ENCODE results near the gene MEIOB.
A peak's percentile ranks its signal among the peaks of the same experiment; 100 is the strongest.

The MEIOB gene

DNA sequence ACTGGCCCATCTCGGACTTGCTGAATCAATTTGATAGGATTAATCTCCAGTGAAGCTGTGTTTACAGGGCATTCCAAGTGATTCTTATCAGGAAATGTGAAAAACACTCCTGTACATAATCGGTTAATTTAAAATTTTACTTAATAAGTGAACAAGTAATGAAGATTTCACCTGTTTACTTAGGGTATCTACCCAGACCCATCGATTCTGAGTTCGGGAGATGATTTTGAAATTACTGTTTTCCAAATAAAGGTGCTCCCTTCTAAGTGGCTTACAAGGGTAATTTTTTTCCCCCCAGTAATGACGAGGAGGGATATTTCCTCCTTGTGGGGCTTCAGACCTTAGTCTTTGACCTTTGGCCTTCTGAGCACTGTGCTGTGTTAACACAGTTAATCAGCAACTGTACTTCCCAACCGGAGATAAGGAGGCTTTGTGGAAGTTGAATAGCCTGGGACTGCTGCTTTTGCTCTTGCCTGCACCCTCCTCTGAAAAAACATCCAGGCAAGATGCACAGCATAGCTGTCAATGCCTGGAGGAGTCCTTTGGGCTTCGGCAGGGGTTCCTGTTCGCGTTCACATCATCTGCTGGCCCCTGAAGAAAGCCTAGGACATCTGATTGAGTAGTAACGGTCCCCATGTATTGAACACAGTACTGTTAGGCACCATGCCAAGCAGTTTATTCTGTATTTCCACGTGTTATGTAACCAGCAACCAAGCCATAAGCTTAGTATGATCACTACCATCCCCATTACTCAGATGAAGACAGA is 43.1 kb downstream of the MEIOB start:
- no peak for DNase-seq

DNA sequence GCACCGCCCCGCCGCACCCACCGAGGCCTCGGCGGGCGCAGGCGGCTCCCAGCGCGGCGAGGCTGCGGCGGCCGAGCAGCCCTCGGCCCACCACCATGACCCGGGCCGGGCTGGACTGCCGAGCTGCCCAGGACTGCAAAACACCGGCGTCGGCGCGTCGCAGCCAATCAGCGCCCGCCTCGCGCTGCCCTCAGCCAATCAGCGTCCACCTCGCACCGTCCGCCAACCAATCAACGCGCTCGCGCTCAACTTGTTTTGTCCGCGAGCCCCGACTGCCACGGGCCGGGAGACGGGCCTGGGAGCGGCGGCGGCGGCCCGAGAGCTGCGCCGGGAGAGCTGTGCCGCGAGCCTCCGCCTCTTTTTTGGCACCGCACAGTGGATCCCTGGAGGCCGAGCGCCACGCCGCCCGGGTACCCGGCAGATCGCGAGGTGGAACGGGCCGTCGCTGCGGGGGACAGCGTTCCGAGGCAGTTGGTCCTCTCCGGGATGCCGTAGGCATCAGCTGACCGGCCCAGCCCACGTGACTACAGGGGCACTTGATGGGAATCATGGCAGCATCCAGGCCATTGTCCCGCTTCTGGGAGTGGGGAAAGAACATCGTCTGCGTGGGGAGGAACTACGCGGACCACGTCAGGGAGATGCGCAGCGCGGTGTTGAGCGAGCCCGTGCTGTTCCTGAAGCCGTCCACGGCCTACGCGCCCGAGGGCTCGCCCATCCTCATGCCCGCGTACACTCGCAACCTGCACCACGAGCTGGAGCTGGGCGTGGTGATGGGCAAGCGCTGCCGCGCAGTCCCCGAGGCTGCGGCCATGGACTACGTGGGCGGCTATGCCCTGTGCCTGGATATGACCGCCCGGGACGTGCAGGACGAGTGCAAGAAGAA is 45.0 kb downstream of the MEIOB start, which contains the start of the genes FAHD1 and HAGH:
TSS of gene FAHD1 (plus strand) at position 516 of the 883 bp plus-strand sequence. CDS start at position 549, 33 bp downstream.
TSS of gene HAGH (minus strand) at position 135 of the 883 bp plus-strand sequence. CDS start at position 97, 38 bp downstream.
- peak; percentile 93 for DNase-seq

DNA sequence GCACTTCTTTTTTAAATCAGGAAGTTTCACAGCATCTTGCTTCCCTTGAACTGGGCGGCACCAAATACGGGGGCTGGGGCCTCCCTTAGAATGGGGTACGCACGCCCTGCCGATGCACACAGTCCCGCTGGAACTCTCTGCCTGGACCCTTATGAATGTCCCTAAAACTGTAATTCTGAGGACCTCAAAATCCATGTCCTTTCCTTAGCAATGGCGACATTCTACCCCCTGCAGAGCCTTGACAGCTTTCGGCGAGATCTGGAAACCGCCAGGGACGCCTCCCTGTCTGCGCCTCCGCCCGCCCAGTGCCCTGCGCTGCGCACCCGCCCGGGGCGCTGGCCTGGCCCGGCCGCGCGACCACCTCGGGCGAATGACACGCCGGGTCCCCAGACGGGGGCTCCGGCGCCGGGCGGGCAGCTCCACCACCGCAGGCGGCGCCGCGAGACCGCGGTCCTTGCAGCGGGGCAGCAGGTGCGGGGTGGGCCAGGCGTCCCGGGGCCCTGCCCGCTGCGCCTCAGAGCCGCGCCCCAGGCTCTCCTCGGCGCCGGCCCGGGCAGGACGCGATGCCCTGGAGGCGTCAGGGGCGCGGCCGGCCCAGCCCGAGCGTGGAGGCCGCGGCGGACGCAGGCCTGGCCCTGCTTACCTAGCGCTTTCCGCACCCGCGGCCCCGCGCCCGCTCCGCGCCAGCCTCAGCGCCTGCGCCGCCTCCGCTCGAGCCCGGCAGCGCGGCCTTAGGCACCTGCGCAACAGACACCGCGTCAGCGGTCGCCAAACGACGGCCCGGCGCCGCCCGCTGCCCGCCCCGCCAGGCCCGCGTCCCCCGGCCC is 45.9 kb downstream of the MEIOB start:
- no peak for DNase-seq

DNA sequence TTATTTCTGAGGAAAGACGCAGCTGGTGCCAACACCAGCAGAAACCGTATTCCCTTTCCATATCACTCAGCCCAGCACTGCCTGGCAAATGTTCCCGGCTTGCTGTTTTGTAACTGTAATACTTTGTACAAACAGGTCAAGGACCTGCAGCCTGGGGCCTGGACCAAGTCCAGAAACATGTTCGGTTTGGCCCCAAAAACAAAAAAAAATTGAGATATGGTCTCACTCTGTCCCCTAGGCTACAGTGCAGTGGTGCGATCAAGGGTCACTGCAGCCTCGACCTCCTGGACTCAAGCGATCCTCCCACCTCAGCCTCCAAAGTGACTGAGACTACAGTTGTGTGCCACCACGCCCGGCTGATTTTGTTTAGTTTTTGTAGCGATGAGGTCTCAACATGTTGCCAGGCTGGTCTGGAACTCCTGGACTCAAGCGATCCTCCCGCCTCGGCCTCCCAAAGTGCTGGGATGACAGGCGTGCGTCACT is 46.5 kb downstream of the MEIOB start:
- no peak for DNase-seq

DNA sequence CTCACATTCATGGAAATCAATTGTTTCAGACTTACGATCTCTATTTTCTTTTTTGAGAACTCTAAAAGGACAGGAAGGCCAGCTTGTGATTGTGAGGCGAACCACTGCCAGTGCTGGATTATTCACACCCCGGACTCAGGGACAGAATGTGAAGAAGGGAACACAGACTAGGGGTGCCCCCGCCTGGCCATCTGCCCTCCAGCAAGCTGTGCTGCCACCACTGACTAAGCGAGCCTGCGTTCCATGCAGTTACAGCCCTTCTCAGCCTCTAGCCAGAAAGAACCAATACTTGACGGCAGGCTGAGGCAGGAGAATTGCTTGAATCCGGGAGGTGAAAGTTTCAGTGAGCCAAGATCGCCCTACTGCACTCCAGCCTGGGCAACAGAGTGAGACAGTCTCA is 48.1 kb downstream of the MEIOB start:
- DNase-seq, result peak; percentile 38

DNA sequence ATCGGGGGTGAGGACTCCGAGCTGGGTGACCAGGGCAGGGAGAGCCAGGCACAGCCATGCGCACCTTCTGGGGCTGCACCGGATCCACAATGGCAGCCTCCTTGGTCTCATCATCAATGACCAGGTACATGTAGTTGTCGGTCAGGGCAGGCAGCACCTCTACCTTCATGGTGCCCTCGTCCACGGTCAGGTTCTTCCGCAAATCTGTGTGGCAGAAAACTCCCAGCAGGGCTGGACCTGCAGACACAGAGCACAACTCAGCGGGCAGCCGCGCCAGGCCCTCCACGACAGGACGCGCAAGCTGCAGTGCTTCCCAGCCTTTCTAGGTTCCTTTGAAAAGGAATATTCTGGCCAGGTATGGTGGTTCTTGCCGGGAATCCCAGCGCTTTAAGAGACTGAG is 49.2 kb downstream of the MEIOB start:
- DNase-seq, result no peak

DNA sequence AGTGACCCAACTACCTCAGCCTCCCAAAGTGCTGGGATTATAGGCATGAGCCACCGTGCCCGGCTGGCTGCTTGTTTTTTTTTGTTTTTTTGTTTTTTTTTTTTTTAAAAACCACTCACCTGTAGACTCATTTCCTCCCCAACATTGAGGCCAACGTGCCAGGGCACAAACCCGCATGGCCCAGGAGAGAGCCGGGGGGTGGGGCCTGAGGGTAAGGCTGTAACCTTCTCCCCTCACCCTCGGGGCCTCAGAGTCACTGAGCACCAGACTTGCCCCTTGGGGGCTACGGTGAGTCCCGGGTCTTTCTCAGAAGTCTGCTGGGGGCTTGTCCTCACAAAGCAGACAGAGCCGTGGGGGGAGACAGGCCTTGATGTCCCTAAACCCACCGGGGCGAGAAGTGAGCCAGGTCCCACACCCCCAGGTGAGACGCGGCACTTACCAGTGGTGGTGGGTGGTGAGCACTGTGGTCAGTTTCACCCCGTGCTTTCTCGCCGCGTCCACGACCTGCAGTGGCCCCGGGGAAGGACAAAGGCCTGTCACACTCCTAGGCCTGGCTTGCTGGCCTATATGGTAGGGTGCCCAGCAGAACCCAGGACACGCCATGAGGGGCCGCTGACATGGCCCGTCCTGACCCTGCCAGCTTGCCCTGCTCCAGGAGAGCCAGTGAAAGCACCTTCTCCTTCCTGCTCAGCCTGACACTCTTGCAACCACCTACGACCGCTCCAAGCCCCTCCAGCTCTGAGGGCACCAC is 49.9 kb downstream of the MEIOB start:
- no peak for DNase-seq

DNA sequence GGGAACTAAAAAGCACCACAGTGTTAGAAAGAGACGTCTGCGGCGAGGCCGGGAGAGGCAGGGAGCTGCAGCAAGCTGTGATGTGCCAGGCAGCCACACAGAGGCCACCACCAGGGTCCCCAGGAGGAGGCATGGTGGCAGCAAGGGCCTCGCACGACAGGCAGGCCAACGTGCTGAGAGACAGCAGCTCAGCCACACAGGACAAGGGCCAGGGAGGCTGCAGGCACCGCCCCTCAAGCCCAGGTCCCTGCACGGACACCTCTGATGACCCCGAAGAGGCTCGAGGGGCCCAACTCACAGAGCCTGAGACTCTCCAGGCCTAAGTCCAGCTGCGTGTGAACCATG is 51.0 kb downstream of the MEIOB start:
- DNase-seq, result no peak

DNA sequence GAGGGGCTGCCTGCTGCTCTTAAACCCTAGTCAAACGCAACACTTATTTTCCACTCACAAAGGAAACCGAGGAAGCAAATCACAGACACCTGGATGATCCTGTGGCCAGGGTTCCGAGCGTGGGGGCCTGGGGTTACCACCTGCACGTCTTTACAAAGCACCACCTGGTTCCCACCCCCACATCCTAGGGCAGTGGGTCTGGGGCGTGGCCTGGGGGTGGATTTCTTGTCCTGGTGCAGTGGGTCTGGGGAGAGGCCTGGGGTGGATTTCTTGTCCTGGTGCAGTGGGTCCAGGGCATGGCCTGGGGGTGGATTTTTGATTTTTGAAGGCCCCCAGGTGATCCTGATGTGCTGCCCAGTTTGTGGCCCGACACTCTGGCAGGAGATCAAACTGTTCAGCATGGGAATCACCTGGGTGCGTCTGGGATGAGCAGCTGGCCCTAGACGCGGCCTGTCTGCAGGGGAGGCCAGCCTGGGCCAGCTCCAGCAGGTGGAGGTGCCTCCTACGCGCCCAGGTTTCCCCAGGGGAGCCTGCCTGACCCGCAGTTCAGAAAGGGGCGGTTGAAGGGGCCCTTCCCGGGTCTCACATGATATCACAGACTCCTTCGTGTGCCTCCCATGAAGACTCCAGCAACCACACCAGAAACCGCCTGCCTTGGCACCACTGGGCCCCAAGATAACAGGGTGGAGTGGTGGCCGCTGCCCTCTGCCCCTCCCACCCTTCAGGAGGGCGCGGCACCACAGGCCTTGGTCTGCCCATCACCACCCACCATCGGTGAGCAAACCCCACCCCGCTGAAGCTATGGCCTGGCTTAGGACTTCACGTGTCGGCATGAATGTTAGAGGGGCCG is 51.6 kb downstream of the MEIOB start:
- DNase-seq, result no peak

DNA sequence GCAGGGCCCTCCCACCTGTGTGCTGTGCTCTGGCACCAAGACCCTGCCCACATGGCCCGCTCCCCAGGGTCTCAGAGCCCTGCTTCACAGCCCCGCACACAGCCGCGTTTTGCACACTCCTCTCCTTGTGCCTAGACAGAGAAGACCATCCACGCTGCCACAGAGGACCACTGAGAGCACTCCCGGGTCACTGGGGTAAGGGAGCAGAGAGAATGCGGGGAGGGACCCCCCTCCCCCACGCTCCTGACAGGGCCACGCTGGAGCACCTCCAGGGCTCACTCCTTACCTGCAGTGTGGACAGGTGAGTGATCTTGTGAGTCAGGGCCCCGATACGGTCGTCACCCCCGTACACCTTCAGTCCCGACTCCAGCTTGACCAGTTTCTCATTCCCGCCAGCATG is 52.4 kb downstream of the MEIOB start:
- no peak for DNase-seq

DNA sequence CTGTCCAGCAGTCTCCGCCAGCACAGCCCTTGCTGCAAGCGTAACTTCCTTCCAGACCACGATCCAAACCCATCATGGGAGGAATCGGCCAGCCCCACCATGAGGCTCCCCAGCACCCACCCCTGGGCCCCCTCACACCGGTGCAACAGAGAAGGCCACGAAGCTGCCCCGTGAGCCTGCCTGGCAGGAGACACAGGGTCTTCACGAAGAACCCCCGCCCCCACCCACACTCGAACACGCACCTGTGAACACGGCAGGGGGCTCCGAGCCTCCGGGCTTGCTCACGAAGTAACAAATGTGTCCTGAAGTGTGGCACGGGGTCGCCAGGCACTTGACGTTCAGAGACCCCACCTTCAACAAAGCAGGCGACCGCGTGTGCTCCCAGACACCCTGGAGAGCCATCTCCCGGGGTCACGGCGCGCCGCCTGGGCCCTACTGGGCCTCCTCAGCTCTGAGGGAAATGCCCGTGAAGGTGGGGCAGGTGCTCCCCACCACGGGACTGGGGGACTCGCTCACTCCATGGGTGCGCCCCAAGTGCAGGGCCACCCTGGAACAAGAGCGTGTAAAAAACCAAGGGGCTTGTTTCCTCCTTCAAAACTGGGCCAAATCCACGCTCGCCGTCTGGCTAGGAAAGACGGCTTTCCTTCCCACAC is 53.0 kb downstream of the MEIOB start:
- no peak for DNase-seq

DNA sequence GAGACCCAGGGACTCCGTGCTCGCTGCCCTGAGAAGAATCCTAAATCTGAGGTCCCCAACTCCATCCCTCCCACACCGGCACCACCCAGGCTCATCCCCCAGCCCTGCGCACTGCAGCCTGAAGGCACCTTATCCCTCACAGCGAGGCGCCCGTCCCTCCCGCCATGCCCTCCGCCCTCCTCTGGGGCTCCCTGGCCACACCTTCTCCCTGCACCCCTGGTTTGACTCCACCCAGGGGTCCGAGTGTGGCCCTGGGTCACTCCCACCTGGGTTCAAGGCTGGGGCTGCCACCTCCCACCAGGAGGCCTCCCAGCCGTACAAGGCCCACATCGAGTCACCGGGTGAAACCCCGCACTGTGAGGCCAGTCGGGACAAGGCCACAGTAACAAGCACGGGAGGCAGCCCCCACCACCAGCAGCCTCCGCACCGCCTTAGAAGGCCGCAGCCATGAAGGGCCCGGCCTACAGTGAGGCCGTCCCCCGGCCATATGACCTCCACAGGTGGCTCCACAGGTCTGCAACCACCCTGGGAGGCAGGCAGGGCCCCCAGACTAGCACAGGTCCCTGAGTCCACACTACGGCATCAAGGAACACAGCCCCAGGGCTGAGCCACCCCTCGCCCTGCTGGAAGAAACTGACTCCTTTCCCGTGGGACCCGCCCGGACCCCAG is 53.6 kb downstream of the MEIOB start:
- no peak for DNase-seq

DNA sequence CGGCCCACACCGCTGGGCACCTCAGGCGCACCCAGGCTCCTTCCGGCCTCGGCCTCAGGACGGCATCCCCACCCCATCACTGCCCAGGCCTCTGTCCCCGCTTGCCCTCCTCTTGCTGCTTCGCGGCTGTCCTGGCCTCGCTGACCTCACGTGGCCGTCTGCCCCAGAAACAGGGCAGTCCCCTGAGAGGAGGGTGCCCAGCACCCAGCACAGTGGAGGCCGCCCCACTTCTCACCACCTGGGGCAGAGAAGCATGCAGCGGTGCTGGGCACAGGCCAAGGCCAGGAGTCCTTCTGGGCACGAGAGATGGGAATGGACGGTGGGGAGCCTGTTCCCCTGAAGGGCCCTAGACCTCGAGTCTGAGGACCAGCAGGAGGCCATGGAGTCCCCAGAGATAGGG is 54.2 kb downstream of the MEIOB start:
- no peak for DNase-seq

DNA sequence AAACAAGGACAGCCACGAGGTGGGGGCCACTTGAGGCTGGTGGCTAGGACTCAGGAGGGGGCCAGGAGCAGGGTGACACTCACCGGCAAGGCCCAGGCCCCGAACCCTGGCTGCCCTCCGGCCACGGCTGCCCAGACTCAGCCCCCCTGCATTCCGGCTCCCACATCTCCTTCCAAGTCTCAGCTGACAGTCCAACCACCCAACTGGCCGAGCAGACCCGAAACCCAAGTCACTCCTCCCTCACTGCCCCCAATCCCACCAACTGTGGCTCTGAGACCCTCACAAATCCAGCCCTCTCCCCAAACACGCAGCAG is 54.7 kb downstream of the MEIOB start:
- DNase-seq, result no peak

DNA sequence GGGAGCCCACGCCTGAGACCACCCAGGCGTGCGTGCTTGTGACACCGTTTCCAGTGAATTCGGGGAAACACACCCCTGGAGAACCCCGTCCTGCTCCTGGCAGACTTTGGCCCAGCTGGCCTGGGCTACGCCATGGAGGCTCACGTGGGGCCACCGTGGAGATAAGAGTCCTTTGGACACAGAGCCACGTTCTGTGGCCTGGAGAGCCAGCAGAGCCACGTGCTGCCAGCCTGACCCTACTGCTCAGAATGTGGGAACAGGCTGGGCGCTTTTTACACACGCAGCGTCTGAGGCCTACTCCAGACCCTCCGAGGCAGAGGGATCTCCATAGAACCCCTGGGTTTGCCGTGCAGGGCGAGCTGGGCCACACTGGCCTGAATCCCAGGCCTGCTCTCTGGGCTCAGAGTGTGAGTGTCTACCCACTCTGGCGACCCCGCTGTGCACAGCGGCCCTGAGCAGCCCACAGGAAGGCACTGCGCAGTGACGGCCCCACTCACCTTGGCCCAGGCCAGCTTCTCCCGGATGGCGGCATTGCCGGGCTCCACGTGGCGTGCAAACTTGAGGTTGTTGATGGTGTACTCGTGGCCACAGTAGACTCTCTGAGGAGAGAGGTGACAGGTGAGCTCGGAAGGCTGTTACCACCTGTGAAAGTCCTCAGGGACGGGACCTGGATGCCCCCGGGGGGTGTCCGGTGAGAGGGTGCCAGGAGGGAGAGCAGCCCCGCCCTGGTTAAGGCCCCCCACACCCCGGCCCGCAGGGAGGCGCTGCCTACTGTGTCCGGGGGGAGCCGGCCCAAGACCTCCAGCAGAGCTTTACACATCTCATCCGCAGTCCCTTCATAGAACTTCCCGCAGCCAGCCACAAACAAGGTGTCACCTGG is 55.3 kb downstream of the MEIOB start:
- DNase-seq, result no peak

DNA sequence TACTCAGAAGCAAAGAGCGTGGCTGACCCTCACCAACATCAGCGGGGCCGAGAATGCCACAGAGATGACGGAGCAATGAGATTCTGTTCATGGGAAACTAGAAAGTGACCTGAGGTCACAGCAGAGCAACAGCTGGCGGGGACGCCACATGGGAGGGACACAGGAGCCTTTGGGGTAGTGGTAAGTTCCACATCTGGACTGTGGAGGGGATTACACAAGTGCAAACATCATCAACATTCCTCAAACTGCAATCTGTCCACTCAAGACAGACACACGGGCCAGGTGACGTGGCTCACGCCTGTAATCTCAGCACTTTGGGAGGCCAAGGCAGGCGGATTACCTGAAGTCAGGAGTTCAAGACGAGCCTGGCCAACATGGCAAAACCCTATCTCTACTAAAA is 56.5 kb downstream of the MEIOB start:
- DNase-seq, result no peak

DNA sequence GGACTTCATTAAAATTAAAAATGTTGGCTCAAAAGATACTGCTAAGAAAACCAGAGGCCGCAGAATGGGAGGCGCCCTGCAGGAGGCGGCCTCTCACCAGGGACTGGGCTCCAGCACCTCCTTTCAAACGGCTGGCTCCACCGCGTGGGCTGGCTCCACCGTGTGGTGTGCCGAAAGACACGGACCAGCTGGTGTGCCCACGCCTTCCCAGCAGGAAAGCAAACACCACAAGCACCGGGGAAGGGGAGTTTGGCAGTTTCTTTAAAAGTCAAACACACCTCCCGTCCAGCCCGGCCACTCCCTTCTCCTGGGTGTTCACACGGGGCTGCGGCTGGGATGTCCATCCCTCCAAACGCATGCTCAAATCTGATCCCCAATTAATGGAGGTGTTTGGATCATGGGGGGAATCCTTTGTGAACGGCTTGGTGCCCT is 59.2 kb downstream of the MEIOB start:
- DNase-seq, result peak; percentile 57

DNA sequence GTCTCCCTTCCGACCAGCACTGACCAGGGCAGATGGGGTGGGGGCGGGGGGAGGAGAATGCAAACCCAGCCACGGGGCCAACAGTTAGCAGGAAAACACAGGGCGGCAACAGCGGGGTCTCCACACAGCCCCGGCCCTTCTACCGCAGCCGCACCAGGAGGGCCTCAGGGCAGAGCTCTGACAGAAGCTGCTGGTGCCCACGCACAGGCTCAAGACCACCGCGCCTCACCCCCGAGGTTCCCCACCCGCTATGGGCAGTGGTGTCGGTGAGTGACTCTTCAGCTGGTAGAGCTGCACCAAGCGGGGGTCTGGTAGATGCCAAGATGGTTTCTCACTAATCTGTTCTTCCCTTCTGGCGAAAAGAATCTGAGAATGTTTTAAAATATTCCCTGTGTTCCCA is 61.4 kb downstream of the MEIOB start:
- DNase-seq, result no peak

DNA sequence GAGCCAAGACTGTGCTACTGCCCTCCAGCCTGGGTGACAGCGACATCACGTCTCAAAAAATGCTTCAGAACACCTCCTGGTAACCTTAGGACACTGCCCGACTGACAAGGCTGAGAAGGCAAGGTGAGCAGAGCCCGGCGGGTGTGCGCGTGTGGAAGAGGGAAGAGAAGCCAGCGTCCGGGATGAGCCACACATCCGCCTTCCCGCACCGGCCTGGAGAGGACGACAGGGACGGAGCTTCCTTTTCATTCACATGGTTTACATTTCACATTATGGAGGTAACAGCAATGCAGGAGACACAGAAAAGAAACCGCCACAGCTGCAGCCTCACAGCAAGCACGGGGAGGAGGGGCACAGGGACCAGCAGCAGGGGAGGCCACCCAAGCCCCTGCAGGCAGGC is 61.9 kb downstream of the MEIOB start:
- DNase-seq, result no peak

All from fibroblast of skin of scalp (primary cell).